ENCODE results near the gene GGTLC1.

Gene GGTLC1

DNA sequence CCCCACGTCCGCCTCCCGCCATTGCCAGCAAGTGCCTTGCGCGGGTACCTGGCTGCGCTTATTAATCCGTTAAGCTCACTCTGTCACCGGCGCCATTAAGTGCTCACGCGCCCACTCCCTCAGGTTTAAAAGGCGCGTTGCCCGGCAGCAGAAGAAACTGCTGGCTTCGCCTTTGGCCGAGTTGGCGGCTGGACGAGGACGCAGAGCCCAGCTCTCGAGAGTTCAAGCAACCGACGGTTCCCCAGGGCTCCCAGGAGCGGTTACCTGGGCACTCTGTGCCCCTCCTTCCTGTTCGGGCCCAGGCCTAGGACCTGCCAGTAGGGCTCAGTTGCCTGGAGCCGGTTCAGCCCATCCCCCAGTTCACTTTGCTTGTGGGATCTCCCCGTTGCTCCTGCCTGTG, at the start of gene GGTLC1:
Gene GGTLC1, minus strand, starts transcription at position 219 of the 400 bp plus-strand sequence. CDS start 2,168 bp downstream, outside the sequence.
- no peak for DNase-seq (ENCODE audit: low read depth in 1 of 2, low spot score in 1 of 2)

DNA sequence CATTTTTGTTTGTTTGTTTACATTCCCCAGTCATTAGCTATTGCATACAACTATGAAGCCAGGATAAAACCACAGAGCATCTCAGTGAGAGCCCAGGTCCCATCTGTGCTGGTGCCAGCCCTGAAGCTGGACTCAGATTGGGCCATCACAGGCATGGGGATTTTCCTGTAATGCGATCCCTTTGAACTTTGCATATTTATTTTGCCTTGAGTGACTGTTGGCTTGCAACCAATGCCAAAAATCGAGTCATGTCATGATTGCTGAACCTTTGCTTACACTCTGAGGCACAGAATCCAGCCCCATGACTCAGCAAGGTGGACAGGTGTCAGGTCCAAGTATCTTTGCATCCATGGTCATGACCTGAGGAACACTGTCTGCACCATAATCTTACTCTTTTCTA, 46.2 kb upstream of the GGTLC1 start:
- DNase-seq (ENCODE audit: low read depth in 1 of 2, low spot score in 1 of 2), result no peak

DNA sequence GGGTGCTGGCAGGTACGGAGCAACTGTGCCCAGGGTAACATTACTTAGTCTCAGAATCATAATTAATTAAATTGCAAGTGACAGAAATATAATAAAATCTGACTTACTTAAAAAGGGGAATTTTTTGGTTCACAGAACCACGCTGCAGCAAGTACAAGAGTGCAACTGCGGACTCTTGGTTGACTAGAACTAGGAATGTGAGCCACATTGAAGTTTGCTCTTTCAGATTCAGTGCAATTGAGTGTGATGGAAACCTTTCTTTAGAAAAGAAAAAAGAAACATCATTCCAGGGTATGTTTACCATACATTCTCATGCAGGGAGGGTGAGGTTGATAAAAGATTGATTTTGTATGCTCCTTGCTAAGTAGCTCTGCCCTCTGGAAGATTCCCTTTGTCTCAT, 45.0 kb upstream of the GGTLC1 start:
- DNase-seq (ENCODE audit: low read depth in 1 of 2, low spot score in 1 of 2), result no peak

DNA sequence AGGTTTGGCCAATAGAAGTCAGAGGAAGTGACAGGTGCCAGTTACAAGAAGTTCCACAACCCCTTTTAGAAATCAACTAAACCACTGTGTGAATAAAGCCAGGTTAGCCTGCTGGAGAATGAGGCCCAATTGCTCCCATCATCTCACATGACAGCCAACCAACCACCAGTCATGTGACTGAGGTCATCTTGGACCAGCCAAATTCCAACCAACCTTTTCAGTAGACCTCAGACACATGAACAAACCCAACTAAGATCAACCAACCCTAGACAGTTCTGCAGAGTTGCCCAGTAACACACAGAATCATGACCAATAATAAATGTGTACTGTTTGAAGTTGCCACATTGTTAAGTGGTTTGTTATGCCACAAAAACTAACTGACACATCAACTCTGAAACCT, 44.6 kb upstream of the GGTLC1 start:
- no peak for DNase-seq (ENCODE audit: low read depth in 1 of 2, low spot score in 1 of 2)

DNA sequence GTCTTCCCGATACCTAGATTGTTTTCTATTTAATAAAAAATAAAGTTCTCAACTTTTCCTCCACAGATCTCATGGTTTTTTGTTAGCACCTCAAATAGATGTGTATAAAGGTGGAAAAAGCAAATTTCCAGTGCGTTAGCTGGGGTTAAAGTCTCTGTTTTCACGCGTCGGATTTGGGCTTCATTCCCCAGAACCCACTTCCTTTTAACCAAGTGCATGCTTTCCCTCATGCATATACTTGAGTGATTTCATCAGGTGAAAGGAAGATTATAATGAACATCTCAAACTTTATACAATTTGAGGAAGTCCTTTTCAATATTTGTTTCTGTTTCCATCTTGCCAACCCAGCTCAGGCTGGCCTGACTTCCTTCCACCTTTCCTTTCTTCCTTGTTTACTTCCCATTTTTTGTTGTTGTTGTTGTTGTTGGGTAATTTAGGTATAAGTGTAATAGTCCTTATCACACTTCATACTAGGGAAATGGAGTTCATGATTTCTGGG, 43.9 kb upstream of the GGTLC1 start:
- DNase-seq (ENCODE audit: low read depth in 1 of 2, low spot score in 1 of 2), result no peak

DNA sequence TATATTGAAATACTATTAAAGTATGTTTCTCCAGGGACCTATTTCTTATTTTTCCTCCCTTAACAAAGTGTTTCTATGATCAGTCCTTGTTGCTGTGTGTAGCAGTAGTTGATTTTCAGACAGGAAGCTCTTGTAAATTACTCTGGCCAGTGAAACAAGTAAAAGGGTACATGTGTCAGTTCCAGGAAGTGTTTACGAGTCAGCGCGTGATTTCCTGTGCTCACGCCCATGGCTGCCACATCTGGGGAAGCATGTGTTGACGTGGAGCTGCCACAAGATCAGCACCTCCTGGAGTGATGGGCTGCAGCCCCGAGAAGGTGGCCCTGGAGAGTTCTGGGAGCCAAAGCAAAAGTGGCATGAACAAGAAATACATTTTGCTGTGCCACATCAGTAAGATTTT, 38.6 kb upstream of the GGTLC1 start:
- DNase-seq (ENCODE audit: low read depth in 1 of 2, low spot score in 1 of 2), result peak; percentile 27 to 60

DNA sequence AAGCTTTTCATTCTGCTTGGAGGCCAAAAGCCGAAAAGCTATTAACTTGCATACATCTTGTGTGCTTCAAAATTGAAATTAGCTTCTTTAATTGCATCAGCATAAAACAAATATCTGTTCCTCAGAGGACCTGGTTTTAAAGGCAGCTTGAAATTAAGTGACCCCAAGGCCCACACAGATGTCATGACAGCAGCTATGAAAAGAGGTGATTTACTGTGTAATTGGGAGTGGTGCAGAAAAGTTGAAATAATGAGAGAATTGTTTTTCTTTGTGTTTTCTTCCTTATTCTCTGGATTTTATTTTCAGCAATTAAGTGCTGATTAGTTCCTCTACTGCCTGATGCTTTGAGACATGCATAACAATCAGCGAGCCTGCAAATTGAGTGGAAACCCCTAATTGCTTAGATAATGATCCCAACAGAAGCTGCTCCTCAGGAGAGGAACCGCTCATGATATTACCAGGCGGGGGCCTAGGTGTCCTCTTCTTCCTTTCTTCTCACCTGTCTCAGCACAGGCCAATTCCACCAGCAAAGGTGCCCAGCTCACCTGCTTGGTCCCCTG, 34.1 kb upstream of the GGTLC1 start:
- no peak for DNase-seq (ENCODE audit: low read depth in 1 of 2, low spot score in 1 of 2)

DNA sequence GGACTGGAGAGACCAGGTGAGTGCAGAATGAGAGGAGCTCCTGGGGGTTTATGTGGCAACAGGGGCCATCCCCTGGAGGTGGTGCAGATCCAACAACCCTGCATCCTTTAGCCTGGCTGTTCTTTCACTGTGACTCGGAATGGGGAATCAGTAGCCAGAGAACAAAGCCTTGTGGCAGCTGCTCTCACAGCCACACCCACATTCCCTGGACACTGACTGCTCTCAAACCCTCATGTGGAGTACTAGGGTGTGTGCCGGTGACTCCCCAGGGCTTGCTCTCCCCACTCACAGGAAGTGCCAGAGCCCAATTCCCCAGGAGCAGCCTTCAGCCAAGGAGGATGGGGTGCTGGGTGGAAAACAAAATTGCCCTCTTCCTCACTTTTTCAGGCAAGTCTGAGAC, 30.2 kb upstream of the GGTLC1 start:
- DNase-seq (ENCODE audit: low read depth in 1 of 2, low spot score in 1 of 2), result no peak

DNA sequence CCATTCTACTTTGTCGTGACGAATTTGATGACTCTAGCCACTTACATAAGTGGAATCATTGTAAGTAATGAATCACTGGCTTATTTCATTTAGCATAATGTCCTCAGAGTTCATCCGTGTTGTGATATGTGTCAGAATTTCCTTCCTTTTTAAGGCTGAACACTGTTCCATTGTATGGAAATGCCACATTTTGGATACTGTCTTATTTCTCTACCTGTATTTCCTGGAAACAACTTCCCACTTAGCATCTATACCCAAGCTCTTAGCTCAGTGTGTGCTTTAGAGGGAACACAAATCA, 28.8 kb upstream of the GGTLC1 start:
- DNase-seq (ENCODE audit: low read depth in 1 of 2, low spot score in 1 of 2), result no peak

DNA sequence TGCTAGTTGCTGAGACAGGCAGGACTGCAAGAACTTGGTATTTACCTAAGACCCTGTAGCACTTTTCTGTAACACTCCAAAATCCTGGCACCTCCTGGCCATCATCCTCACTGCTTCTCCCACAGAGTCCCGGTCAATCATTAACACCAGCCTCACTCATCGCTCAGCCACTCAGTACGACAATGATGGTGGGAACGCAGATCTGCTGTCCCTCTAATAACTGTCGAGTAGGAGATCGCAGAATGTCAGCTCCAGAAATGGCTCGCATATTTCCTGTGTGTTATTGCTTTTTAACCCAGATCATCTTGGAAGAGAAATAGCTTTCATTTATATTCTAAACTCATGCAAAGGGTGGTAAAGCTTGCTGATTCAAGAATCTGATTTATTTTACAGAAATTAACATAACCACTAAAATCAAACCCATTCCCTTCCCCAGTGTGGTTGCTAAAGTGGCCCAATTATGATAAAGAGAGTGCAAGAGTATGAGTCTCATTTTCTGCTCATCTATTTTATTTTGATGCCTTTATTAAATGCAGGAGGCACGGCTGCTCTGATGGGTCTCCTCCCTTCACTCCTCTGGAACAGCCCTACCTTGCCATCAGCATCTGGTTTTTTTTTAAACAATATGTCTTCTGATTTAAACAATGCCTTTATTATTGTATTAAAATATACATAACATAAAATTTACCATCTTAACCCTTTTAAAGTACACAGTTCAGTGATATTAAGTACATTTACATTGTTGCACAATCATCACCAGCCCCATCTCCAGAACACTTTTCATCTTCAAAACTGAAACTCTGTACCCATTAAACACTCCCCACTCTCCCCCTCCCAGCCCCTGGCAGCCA, 28.3 kb upstream of the GGTLC1 start:
- no peak for DNase-seq (ENCODE audit: low read depth in 1 of 2, low spot score in 1 of 2)

DNA sequence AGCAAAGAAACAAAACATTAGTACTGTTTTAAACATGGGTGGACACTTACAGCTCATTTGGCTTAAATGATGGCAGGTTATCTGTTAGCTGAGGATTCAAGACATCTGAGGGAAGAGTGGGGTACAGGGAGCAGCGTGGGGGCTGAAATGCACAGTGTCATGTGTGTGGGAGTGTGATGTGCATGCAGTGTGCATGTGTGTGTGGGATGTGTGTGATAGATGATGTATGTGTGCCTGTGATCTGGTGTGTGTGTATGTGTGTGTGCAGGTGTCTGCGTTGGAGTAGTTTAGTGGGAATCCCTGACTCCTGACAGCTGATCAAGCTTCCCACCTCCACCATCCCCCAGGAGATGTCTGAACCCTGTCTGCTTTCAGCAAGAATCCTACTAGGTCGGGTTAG, 25.4 kb upstream of the GGTLC1 start:
- no peak for DNase-seq (ENCODE audit: low read depth in 1 of 2, low spot score in 1 of 2)

DNA sequence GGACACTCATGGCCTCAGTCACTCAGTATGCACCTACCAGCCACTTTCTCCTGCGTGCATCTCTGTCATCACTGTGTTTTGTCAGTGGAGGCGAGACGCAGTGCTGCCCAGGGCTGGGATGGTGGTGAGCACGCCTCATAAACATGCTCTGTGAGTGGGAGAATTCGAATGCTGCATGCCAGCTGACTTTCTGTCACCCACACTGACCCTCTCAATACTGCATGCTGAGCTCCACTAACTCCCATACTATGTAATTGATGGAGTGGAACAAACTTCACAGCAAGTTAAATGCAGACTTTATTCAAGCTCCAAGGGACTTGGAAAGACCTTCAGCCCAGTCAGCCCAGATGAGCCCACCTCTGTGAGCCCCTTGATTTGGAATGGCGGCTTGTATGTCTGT, 22.7 kb upstream of the GGTLC1 start:
- no peak for DNase-seq (ENCODE audit: low read depth in 1 of 2, low spot score in 1 of 2)

DNA sequence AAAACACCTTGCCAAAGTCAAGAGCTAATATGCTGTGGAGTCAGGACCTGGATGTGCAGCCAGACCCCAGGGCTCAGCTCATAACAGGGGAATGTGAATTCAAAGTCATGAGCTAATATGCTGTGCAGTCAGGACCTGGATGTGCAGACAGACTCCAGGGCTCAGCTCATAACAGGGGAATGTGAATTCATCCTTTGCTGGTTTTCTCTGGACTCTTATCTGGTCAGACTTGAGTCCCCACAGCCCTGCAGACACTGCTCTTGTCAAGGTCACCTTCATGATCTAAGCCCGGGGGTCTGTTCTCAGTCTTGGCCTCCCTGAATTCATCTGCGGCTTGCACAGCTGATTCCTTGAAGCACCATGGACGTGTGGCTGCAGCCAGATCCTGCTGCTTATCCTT, 19.2 kb upstream of the GGTLC1 start:
- DNase-seq (ENCODE audit: low read depth in 1 of 2, low spot score in 1 of 2), result no peak

DNA sequence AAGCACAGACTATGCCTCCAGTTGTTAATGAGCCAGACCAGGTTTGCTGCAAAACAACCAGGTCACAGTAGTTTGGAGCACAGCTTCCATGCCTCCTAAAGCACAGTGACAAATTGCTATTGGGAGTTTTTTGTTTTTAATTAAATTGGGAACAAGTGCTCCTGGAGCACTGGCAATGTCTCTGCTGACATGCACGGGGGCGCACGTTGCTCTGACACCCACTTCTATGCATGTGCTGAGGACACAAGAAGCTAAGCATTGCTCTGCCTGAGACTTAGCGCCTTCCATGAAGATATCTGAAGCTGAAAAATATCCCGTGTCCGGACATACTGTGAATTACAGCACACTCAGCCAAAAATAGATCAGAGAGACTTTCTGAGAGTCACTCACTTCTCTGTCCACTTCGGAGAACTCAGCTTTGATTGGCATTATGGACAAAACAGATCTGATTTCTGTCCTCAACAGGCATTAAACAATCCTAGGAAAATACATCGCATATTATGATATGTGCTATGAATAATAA, 18.6 kb upstream of the GGTLC1 start:
- DNase-seq (ENCODE audit: low read depth in 1 of 2, low spot score in 1 of 2), result no peak

DNA sequence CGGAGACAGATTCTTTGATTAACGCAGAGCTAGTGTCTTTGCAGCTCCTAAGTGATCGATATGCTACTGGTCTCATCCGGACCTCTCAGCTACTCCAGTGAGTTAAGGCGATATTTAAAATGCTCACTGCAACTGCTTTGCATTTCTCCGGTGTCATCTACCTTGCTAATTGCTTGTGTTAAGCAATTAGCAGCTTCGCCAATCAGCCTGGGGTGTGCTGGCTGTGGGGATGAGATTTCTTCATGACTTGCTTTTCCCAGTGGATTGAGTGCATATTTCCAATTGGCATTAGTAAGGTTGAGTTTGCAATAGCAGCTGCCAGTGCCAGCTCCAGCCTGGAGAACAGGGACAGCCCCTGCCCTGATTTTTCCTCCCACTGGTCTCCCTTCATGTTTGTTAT, 18.0 kb upstream of the GGTLC1 start:
- no peak for DNase-seq (ENCODE audit: low read depth in 1 of 2, low spot score in 1 of 2)

DNA sequence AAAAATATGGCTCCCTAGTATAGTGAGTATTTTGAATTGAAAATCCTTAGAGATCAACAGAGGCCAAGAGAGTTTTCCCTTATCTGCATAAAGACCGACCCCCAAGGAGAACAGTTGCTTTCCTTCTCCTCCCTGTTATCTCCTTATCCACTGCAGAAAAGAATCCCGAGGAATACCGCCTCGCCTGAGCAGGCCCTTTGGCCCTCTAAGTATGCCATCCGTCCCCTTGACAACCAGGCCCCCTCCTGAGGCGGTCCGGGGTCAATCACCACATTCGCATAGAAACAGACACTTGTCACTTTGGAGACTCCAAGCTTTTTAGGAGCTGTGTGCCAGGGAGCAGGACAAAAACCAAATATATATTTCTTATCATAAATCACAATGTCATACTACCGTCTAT, 15.9 kb upstream of the GGTLC1 start:
- no peak for DNase-seq (ENCODE audit: low read depth in 1 of 2, low spot score in 1 of 2)

DNA sequence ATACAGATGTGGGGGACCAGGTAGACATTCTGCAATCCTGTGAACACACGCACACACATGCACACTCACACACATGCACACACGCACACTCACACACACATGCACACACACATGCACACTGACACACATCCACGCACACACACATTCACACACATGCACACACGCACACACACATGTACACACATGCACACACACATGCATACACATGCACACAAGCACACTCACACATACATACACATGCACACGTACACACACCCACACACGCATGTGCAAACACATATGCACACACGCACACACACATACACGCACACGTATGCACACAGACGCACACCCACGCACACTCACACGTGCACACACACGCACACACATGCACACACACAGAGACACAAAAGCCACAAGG, 14.3 kb upstream of the GGTLC1 start:
- no peak for DNase-seq (ENCODE audit: low read depth in 1 of 2, low spot score in 1 of 2)

DNA sequence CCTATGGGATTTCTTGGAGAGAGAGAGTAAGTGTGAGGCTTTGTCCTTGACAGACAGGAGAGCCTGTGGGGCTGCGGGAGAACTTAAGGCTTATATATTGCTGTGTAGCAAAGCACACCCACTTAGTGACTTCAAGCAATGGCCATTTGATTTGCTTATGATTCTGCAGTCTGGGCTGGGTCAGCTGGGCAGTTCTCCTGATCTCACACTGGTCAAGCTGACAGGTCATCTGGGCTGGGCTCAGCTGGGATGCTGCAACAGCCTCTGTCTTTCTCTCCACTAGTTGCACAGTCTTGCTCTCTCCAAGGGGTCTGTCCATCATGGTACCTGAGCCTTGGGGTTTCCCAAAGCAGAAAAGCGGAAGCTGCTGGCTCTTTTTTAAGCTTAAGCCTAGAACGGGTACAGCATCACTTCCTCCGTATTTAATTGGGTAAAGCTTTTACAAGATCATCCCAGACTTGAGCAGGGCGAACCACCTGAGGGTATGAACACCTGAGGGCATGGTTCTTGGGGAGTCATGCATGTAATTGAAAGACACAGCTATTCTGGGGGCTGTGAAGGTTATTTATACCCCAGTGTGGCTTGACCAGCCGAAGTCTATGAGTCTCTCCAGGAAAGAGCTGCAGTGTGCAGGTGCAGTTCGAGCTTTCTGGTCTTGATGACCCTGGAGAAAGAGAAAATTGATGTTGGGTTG, 13.3 kb upstream of the GGTLC1 start:
- no peak for DNase-seq (ENCODE audit: low read depth in 1 of 2, low spot score in 1 of 2)

DNA sequence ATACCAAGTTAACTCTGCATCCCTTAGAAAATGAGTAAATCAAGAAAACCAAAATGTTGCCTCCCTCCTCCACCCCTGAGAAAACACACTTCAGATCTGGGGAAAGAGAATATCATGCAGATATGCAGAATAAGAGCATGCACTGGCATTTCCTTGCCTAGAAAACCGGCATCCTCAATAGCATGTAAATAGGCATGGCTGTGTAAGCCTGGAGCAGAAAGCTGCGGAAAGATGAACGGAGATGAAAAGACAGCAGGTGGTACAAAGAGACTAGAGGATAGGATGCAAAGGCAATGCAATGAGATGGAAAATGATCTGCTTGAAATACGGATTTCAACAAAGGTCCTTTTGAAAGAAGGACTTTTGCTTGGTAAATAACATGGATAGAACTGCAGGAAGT, 10.3 kb upstream of the GGTLC1 start:
- no peak for DNase-seq (ENCODE audit: low read depth in 1 of 2, low spot score in 1 of 2)

DNA sequence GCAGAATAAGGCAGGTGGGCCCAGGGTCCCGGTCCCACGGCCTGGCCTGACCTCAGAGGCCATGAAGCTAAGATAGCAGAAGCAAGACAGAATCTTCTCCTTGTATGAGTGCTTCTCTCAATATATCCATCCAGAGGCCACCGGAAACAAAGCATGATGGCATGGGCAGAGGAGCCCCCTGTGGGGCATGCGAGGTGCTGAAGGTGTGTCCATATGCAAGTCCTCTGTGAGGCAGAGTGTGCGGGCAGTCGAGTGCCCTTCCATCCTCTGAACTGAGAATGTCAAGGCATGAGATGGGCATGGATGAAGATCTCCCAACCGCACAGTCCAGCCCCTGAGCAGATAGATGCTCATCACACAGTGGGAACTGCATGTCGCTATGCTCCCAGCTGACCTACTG, 9.8 kb upstream of the GGTLC1 start:
- no peak for DNase-seq (ENCODE audit: low read depth in 1 of 2, low spot score in 1 of 2)

DNA sequence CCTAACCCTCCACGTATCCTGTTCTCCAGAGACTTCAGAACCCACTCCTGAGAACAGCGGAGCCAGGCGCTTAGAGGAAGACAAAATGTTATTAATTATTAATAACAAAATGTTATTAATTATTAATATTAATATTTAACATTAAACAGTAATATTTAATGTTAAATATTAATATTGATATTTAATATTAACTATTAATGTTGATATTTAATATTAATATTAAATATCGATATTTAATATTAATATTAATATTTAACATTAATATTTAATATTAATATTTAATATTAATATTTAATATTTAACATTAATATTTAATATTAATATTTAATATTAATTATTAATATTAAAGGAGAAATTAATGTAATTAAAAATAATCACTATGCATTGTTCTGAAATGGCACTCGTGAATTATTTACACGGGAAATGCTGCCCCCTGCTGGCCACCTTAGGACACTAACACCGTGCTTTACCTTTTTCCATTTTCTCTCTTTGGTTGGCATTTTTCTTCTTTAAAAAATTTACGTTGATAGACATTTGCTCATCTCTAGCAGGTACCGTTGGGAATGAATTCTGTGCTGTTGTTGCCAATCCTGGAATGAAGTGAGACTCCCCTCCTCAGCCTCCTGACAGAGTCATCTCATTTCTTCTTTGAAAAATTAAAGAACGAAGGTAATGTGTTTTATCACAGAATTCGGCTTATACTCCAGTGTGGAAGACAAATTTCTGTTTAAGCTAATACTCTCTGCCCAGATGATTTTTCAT, 7.5 kb upstream of the GGTLC1 start:
- peak; percentile 24 to 37 for DNase-seq (ENCODE audit: low read depth in 1 of 2, low spot score in 1 of 2)
